Endodermal cell (in vitro differentiated cells): ENCODE data around the gene AKAP13. TPM values are rescaled to one million over a fixed set of nuclear protein-coding genes. Genes with fewer than 3 reads are reported as not detected.

ENCODE experiments used
- DNase-seq: peaks from one replicate; pipeline ENCODE4 v3.0.0-alpha.2; 2017
- H3K27ac ChIP-seq: 2 replicates; pipeline ENCODE4 v1.5.1; 2013; ENCODE audit warnings: mild to moderate bottlenecking, low read depth, low read length, moderate library complexity
- H3K27me3 ChIP-seq: 2 replicates; pipeline ENCODE4 v1.6.1; 2013; ENCODE audit warnings: mild to moderate bottlenecking, low read length, moderate library complexity; ENCODE audit not compliant: insufficient read depth, control insufficient read depth, poor library complexity, severe bottlenecking
- H3K36me3 ChIP-seq: 2 replicates; pipeline ENCODE4 v1.7.0; 2013; ENCODE audit warnings: mild to moderate bottlenecking, low read length, moderate library complexity; ENCODE audit not compliant: control insufficient read depth, insufficient read depth
- H3K4me1 ChIP-seq: one replicate; pipeline ENCODE4 v1.7.0; 2013; ENCODE audit warnings: low read length; ENCODE audit not compliant: control insufficient read depth, insufficient read depth
- H3K4me3 ChIP-seq: 2 replicates; pipeline ENCODE4 v1.5.1; 2013; ENCODE audit warnings: mild to moderate bottlenecking, low read length, moderate library complexity
- H3K9ac ChIP-seq: 2 replicates; pipeline ENCODE4 v1.6.1; 2013; ENCODE audit warnings: mild to moderate bottlenecking, low read length, moderate library complexity; ENCODE audit not compliant: poor library complexity, severe bottlenecking; ENCODE audit errors: extremely low read depth
- H3K9me3 ChIP-seq: 2 replicates; pipeline ENCODE4 v1.6.1; 2013; ENCODE audit warnings: mild to moderate bottlenecking, low read length, moderate library complexity; ENCODE audit not compliant: control insufficient read depth
- H3K27ac Mint-ChIP-seq: 2 replicates; pipeline ENCODE4 v1.8.0; 2020; ENCODE audit warnings: mixed read lengths
- H3K27me3 Mint-ChIP-seq: 2 replicates; pipeline ENCODE4 v1.8.0; 2021; ENCODE audit warnings: mild to moderate bottlenecking, mixed read lengths; ENCODE audit not compliant: insufficient read depth
- H3K36me3 Mint-ChIP-seq: 2 replicates; pipeline ENCODE4 v1.8.0; 2020; ENCODE audit warnings: low read depth, mixed read lengths
- H3K4me1 Mint-ChIP-seq: 2 replicates; pipeline ENCODE4 v1.8.0; 2020; ENCODE audit warnings: mixed read lengths
- H3K4me3 Mint-ChIP-seq: 2 replicates; pipeline ENCODE4 v1.8.0; 2020; ENCODE audit warnings: mild to moderate bottlenecking, moderate library complexity, mixed read lengths
- H3K9me3 Mint-ChIP-seq: 2 replicates; pipeline ENCODE4 v1.8.0; 2020; ENCODE audit warnings: mild to moderate bottlenecking, mixed read lengths
- WGBS, 2 experiments: methylation state at CpG; one replicate each; pipeline versions ENCODE4 v1.1.5 to v1.1.7; 2013; ENCODE audit warnings: missing lambda C conversion rate in 2 of 2, mixed read lengths in 1 of 2; ENCODE audit not compliant: insufficient coverage in 1 of 2, insufficient read length in 1 of 2; 5-methylcytosine and 5-hydroxymethylcytosine counted together
- total RNA-seq, 2 donors: library from RNA; stranded (reverse); fragmentation: NEBNext Ultra II Directional in 1 of 2; extraction: Animal tissue kit (Norgen Biotek cat#: 25700) in 1 of 2; gene quantifications; 2 replicates in 1 of 2; 3 replicates in 1 of 2; pipeline ENCODE4 v1.2.1, GENCODE V29; 2021
- TF ChIP-seq, protein P1 (sequence below): fragments of 200-600 bp; sonication (generic); conservative IDR thresholded peaks from 2 replicates; pipeline ENCODE4 v1.5.0; 2021; ENCODE audit warnings: antibody characterized with exemption, mild to moderate bottlenecking

The AKAP13 gene
- total RNA-seq, 2 donors from 2014 or later: 115 to 131 TPM

DNA sequence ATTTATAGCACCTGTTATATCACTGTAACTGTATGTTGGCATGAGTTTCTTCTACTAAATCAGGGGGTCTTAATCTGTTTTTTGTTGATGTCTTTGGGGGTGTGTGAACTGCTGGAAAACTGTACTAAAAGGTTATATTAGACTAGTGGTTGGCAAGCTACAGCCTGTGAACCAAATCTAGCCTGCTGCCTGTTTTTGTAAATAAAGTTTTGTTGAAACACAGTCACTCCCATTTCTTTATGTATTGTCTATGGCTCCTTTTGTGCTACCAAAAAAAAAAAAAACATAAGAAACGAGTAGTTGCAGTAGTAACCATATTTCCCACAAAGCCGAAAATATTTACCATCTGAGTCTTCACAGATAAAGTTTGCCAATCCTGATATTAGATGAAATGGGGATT is 126.7 kb downstream of the AKAP13 start:
- H3K4me1 ChIP-seq: peaks cover 24% of the 10 kb centered on the region
- no peaks in the 10 kb centered on the region for H3K9me3 Mint-ChIP-seq

DNA sequence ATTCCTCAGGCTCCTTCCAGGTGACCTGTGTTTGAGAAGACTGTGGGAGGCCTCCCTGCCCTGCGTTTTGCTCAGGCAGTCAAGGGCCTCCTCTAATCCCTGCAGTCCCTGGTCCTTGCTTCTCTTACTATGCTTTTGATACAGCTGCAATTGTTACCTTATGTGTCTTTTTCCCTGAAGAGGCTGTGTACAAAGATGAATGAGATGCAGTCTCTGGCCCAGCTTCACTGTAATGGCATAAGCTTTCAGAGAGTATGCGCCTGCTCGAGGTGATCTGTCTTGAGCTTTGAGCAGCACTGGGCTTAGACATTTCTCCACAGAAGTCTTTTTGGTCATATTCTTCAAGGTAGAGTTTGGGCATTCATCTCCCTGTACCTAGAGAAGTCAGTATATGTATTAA is 129.6 kb downstream of the AKAP13 start:
- no peak overlapping the region for H3K4me3 ChIP-seq
- peak overlapping the region; percentile 56 for H3K27ac Mint-ChIP-seq
- peaks cover 14% of the 10 kb centered on the region for H3K4me1 ChIP-seq
- no peaks in the 10 kb centered on the region for H3K9me3 Mint-ChIP-seq
- peaks cover 2% of the 10 kb centered on the region for H3K36me3 Mint-ChIP-seq
- no peak for DNase-seq
- H3K9ac ChIP-seq: no peak overlapping the region
- 74 to 75% methylated on average over 3 of the region's 3 CpGs for WGBS, 2 experiments
- TF ChIP-seq, protein P1, sequence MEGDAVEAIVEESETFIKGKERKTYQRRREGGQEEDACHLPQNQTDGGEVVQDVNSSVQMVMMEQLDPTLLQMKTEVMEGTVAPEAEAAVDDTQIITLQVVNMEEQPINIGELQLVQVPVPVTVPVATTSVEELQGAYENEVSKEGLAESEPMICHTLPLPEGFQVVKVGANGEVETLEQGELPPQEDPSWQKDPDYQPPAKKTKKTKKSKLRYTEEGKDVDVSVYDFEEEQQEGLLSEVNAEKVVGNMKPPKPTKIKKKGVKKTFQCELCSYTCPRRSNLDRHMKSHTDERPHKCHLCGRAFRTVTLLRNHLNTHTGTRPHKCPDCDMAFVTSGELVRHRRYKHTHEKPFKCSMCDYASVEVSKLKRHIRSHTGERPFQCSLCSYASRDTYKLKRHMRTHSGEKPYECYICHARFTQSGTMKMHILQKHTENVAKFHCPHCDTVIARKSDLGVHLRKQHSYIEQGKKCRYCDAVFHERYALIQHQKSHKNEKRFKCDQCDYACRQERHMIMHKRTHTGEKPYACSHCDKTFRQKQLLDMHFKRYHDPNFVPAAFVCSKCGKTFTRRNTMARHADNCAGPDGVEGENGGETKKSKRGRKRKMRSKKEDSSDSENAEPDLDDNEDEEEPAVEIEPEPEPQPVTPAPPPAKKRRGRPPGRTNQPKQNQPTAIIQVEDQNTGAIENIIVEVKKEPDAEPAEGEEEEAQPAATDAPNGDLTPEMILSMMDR: no peak
- peaks cover 8% of the 10 kb centered on the region for H3K36me3 ChIP-seq
- H3K27me3 Mint-ChIP-seq: no peaks in the 10 kb centered on the region
- H3K4me1 Mint-ChIP-seq: peaks cover 24% of the 10 kb centered on the region
- no peaks in the 10 kb centered on the region for H3K9me3 ChIP-seq
- no peak overlapping the region for H3K27ac ChIP-seq
- H3K27me3 ChIP-seq: no peaks in the 10 kb centered on the region
- no peak overlapping the region for H3K4me3 Mint-ChIP-seq

More for the DNA sequence above, 126.7 kb downstream of the AKAP13 start:
- H3K9ac ChIP-seq: no peak overlapping the region
- DNase-seq: no peak
- H3K4me3 Mint-ChIP-seq: no peak overlapping the region
- peaks cover 8% of the 10 kb centered on the region for H3K36me3 ChIP-seq
- H3K4me1 Mint-ChIP-seq: peaks cover 38% of the 10 kb centered on the region
- TF ChIP-seq, protein P1: no peak
- no peaks in the 10 kb centered on the region for H3K36me3 Mint-ChIP-seq
- H3K4me3 ChIP-seq: no peak overlapping the region
- no peak overlapping the region for H3K27ac Mint-ChIP-seq
- H3K27me3 ChIP-seq: no peaks in the 10 kb centered on the region
- no peaks in the 10 kb centered on the region for H3K27me3 Mint-ChIP-seq
- no peak overlapping the region for H3K27ac ChIP-seq
- WGBS, 2 experiments: 95% methylated on average over 2 of the region's 2 CpGs; no CpG with 5 or more reads in 1 of the 2 experiments
- H3K9me3 ChIP-seq: no peaks in the 10 kb centered on the region

- peaks cover 36% of the 10 kb centered on the region for H3K4me1 Mint-ChIP-seq
- Histone ChIP-seq H3K27me3 (no peaks in the 10 kb centered on the region), H3K9ac (no peak overlapping the region), H3K36me3 (peaks cover 10% of the 10 kb centered on the region), H3K27ac (no peak overlapping the region), H3K9me3 (no peaks in the 10 kb centered on the region), H3K4me1 (peaks cover 15% of the 10 kb centered on the region), H3K4me3 (no peak overlapping the region)
- DNase-seq: no peak
- H3K4me3 Mint-ChIP-seq: no peak overlapping the region
- TF ChIP-seq, protein P1: no peak
- H3K27me3 Mint-ChIP-seq: no peaks in the 10 kb centered on the region
- 96% methylated on average over 3 of the region's 3 CpGs; no CpG with 5 or more reads in 1 of the 2 experiments for WGBS, 2 experiments
- no peak overlapping the region for H3K27ac Mint-ChIP-seq
- H3K9me3 Mint-ChIP-seq: no peaks in the 10 kb centered on the region
- peaks cover 16% of the 10 kb centered on the region for H3K36me3 Mint-ChIP-seq
Observed at GRCh38 chr15:85514413-85514812, 134.0 kb downstream of the AKAP13 start.
